GM10248 (cell line): ENCODE data around the gene ARHGAP26.

Experiments
- CTCF ChIA-PET: fragments of 300-600 bp; sonication (Branson Sonifier 250); formaldehyde crosslinking; extraction: SDS; loops from one replicate; lab custom pipeline; 2021; ENCODE audit warnings: antibody characterized with exemption; lab: Yijun Ruan, JAX
- POLR2A ChIA-PET: fragments of 350-650 bp; sonication (Branson Sonifier 250); formaldehyde crosslinking; extraction: SDS; loops from one replicate; lab custom pipeline; 2020; ENCODE audit warnings: antibody characterized with exemption; lab: Yijun Ruan, JAX
- DNase-seq: peaks from one replicate; pipeline ENCODE4 v3.0.0; 2012; ENCODE audit errors: extremely low spot score
- CTCF ChIP-seq: IDR thresholded peaks from 2 replicates; pipeline ENCODE4 v1.5.1; 2012; ENCODE audit warnings: mild to moderate bottlenecking, low read depth; ENCODE audit errors: extremely low read depth, missing control alignments, control extremely low read depth

ARHGAP26 gene

GRCh38 chr5:142853682-142854081 is 83.5 kb downstream of the ARHGAP26 start:
- DNase-seq = no peak
- ChIA-PET POLR2A (no interaction called here), CTCF (interaction anchor here (1.1 to 2.5 kb wide), 9 partner anchors 9 to 119 kb away, joined by 3 to 9 read pairs (median 4); no protein-coding TSS in a partner anchor)
- no peak for TF ChIP-seq CTCF

- CTCF ChIA-PET = no interaction called here
- DNase-seq = no peak
- TF ChIP-seq CTCF = no peak
- POLR2A ChIA-PET = no interaction called here
These were observed 86.1 kb downstream of the ARHGAP26 start for GRCh38 chr5:142856269-142856782.

GRCh38 chr5:142857405-142857804 is 87.2 kb downstream of the ARHGAP26 start:
- CTCF ChIA-PET = no interaction called here
- POLR2A ChIA-PET = no interaction called here
- DNase-seq = no peak
- no peak for TF ChIP-seq CTCF

GRCh38 chr5:142859037-142859436 is 88.9 kb downstream of the ARHGAP26 start:
- ChIA-PET POLR2A (no interaction called here), CTCF (interaction anchor here (1.0 to 1.6 kb wide), 2 partner anchors 22 to 40 kb away, joined by 3 to 7 read pairs; no protein-coding TSS in a partner anchor)
- TF ChIP-seq CTCF = no peak
- DNase-seq = no peak

- ChIA-PET POLR2A (no interaction called here), CTCF (interaction anchor here (0.7 to 1.6 kb wide), 6 partner anchors 10 to 162 kb away, joined by 4 to 8 read pairs (median 4); no protein-coding TSS in a partner anchor)
- TF ChIP-seq CTCF = no peak
- DNase-seq = no peak
These were observed 90.1 kb downstream of the ARHGAP26 start for GRCh38 chr5:142860270-142860669.

- ChIA-PET CTCF (interaction anchor here (0.7 to 1.5 kb wide), 4 partner anchors 9 to 162 kb away, joined by 4 to 8 read pairs (median 4); no protein-coding TSS in a partner anchor), POLR2A (no interaction called here)
- no peak for TF ChIP-seq CTCF
- no peak for DNase-seq
These were observed 90.8 kb downstream of the ARHGAP26 start for GRCh38 chr5:142861011-142861410.

- no peak for DNase-seq
- TF ChIP-seq CTCF = no peak
- POLR2A ChIA-PET = no interaction called here
- CTCF ChIA-PET = interaction anchor here (0.6 to 1.7 kb wide), 4 partner anchors 17 to 1094 kb away, joined by 3 to 6 read pairs (median 4); no protein-coding TSS in a partner anchor
These were observed 92.4 kb downstream of the ARHGAP26 start for GRCh38 chr5:142862594-142862993.
